ENCODE results near the gene PPP6R1.
A peak's percentile ranks its signal among the peaks of the same experiment; 100 is the strongest.

The PPP6R1 gene
- 43.9 to 127 (median 90.3) reads per million in 18 experiments for total RNA-seq

- DNase-seq = peak; percentile 97 to 99
Observed at GRCh38 chr19:55258828-55259539, at the start of gene PPP6R1. Gene PPP6R1 (minus strand): TSS chr19:55259017. CDS start chr19:55247103, 11,914 bp downstream.

- no peak for DNase-seq
Observed at GRCh38 chr19:55308281-55308680, 49.5 kb upstream of the PPP6R1 start.

GRCh38 chr19:55306712-55307111 is 47.9 kb upstream of the PPP6R1 start:
- DNase-seq = no peak

GRCh38 chr19:55305983-55306562 is 47.3 kb upstream of the PPP6R1 start:
- DNase-seq = no peak

- DNase-seq = peak; percentile 16 to 53
Observed at GRCh38 chr19:55305491-55305890, 46.7 kb upstream of the PPP6R1 start.

- no peak for DNase-seq
Observed at GRCh38 chr19:55304980-55305379, 46.2 kb upstream of the PPP6R1 start.

- peak; percentile 18 to 39 for DNase-seq
Observed at GRCh38 chr19:55304279-55304978, 45.6 kb upstream of the PPP6R1 start.

- DNase-seq = no peak
Observed at GRCh38 chr19:55303477-55303876, 44.7 kb upstream of the PPP6R1 start.

- DNase-seq = no peak
Observed at GRCh38 chr19:55302318-55302703, 43.5 kb upstream of the PPP6R1 start.

- DNase-seq = peak; percentile 82 to 90
Observed at GRCh38 chr19:55301459-55302317, 42.9 kb upstream of the PPP6R1 start.

- DNase-seq = no peak
Observed at GRCh38 chr19:55300886-55301458, 42.2 kb upstream of the PPP6R1 start.

DNA sequence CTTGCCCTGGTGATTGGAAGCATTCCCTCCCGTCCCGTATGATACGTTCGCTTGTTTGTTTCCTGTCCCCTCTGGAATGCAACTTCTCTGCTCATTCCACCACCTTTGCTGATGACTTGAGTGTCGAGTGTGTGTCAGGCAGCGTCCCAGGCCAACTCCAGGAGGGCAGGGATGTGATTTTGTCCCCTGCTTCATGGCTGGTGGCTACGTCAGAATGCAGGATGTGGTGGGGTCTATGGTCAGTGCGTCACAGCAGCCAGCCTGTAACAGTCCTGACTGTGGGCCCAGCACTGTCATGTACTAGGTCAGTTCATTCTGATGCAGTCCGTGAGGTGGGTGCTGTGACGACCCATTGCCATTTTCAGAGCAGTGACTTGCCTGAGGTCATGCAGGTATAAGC is 41.2 kb upstream of the PPP6R1 start:
- DNase-seq = no peak

GRCh38 chr19:55297267-55297666 is 38.5 kb upstream of the PPP6R1 start:
- DNase-seq = peak in 1 of 2 donors; percentile 13

GRCh38 chr19:55289117-55289796 is 30.4 kb upstream of the PPP6R1 start:
- no peak for DNase-seq

- DNase-seq = no peak
Observed at GRCh38 chr19:55287361-55288079, 28.7 kb upstream of the PPP6R1 start.

DNA sequence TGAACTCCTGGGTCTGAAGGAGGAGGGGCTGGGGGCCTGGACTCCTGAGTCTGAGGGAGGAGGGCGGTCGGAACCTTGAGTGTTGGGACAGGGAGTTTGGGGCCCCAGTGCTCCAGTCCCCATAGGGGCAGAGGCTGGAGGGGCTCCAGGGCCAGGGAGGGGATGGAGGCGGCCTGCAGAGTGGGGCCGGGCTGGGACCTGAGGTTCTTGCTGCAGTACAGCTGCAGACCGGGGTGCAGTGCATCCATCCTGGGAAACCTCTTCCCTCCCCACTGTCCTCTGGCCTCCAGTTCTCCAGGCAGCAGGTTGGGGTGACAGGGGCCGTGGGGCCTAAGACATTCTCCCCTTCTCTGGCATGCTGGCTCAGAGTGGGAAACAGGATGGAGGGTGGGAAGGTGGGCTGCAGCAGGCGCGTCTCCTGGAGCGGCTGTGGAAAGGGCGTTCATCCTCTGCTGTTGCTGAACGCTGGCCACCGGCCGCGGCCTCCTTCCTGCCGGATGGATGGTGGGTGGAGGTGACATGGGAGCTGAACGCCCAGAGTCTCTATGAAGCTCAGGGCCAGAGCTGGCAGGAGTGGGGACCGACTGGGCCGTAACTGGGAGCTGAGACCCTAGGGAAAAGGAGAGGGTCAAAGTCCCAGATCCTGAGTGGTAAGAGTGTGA is 26.5 kb upstream of the PPP6R1 start:
- DNase-seq = no peak

DNA sequence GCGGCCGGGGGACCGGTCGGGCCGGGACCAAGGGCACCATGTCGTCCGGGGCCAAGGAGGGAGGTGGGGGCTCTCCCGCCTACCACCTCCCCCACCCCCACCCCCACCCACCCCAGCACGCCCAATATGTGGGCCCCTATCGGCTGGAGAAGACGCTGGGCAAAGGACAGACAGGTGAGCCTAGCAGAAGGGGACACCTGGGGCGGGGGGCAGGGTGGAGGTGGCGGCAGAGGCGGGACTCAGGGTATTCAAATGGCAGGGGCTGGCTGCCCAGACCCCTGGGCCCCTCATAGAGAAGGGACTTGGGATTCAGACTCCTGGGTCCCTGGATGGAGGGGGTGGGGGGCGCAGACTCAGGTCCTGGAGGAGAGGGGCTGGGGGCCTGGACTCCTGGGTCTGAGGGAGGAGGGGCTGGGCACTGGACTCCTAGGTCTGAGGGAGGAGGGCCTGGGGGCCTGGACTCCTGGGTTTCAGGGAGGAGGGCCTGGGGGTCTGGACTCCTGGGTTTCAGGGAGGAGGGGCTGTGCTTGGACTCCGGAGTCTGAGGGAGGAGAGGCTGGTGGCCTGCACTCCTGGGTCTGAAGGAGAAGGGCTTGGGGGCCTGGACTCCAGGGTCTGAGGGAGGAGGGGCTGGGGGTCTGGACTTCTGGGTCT is 25.7 kb upstream of the PPP6R1 start:
- no peak for DNase-seq

DNA sequence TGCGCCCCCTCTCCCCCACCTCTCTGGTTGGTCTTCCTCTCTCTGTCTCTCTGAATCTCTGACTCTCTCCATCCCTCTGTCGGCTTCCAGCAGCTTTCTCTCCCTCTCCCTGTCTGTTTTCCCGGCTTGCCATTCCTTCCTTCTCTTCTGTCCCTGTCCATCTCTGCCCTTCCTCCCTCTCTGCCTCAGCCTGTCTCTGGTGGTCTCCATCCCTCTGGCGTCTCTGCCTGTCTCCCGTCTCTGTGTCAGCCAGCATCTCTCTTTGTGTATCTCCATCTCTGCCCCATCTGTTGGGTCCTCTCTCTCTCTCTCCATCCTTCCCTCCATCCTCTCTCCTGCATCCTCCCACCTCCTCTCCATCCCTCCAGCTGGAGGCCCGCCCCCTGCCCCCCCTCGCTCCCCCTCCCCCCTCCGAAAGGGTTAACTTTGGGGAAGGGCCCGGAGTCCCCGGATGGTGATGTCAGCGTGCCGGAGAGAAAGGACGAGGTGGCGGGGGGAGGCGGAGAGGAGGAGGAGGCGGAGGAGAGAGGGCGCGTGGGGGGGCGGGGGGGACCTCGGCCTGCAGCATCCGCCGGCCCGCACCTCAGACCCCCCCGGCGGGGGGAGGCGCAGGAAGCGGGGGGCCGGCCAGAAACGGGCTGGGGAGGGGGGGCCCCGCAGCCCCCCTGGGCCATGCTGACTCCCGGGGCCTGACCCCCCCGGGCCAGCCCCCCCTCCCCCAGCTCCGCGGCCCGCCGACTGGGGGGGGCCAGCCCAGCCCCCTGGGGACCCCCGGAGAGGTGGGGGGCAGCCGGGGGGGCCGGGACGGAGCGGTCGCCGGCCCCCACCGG is 24.9 kb upstream of the PPP6R1 start, which contains the start of gene BRSK1:
TSS of gene BRSK1 (plus strand) at position 450 of the 830 bp plus-strand sequence. CDS start 446 bp downstream, outside the sequence.
- no peak for DNase-seq

Data from inflammatory macrophage (primary cell).